ENCODE measurements around the gene CASZ1.

The CASZ1 gene

GRCh38 chr1:10687251-10687651 is 109.2 kb downstream of the CASZ1 start:
- TF ChIP-seq CTCF (IDR thresholded peaks at IDR 0.05; ENCODE audit: extremely low read depth, missing control alignments) = no peak
- DNase-seq (ENCODE audit: low spot score) = no peak

GRCh38 chr1:10686404-10687040 is 109.9 kb downstream of the CASZ1 start:
- TF ChIP-seq CTCF (IDR thresholded peaks at IDR 0.05; ENCODE audit: extremely low read depth, missing control alignments) = no peak
- no peak for DNase-seq (ENCODE audit: low spot score)

GRCh38 chr1:10685808-10686403 is 110.5 kb downstream of the CASZ1 start:
- no peak for TF ChIP-seq CTCF (IDR thresholded peaks at IDR 0.05; ENCODE audit: extremely low read depth, missing control alignments)
- no peak for DNase-seq (ENCODE audit: low spot score)

- TF ChIP-seq CTCF (IDR thresholded peaks at IDR 0.05; ENCODE audit: extremely low read depth, missing control alignments) = no peak
- no peak for DNase-seq (ENCODE audit: low spot score)
Measured at GRCh38 chr1:10685196-10685807, 111.1 kb downstream of the CASZ1 start.

GRCh38 chr1:10684221-10684620 is 112.2 kb downstream of the CASZ1 start:
- DNase-seq (ENCODE audit: low spot score) = no peak
- TF ChIP-seq CTCF (IDR thresholded peaks at IDR 0.05; ENCODE audit: extremely low read depth, missing control alignments) = no peak

GRCh38 chr1:10682449-10683309 is 113.8 kb downstream of the CASZ1 start:
- DNase-seq (ENCODE audit: low spot score) = no peak
- no peak for TF ChIP-seq CTCF (IDR thresholded peaks at IDR 0.05; ENCODE audit: extremely low read depth, missing control alignments)

GRCh38 chr1:10682108-10682445 is 114.4 kb downstream of the CASZ1 start:
- no peak for DNase-seq (ENCODE audit: low spot score)
- TF ChIP-seq CTCF (IDR thresholded peaks at IDR 0.05; ENCODE audit: extremely low read depth, missing control alignments) = no peak
